HepG2 (cell line): Measurements from ENCODE around the gene PLXNB2. TPM values are rescaled to one million over a fixed set of nuclear protein-coding genes. Genes with fewer than 3 reads are reported as not detected.

Source experiments
- ETV5 ChIP-seq: IDR thresholded peaks from 2 replicates; pipeline ENCODE4 v1.6.1; 2018; ENCODE audit warnings: missing biosample characterization, missing genetic modification reagents, inconsistent platforms, borderline replicate concordance
- SMAD1 ChIP-seq: sonication (generic); formaldehyde crosslinking; IDR thresholded peaks from 2 replicates; pipeline ENCODE4 v1.4.0; 2020; ENCODE audit warnings: missing genetic modification reagents, low read depth, mild to moderate bottlenecking, borderline replicate concordance
- SP140L ChIP-seq: sonication (generic); formaldehyde crosslinking; IDR thresholded peaks from 2 replicates; pipeline ENCODE4 v1.4.0; 2020; ENCODE audit warnings: missing genetic modification reagents, borderline replicate concordance
- ZNF367 ChIP-seq: sonication (generic); formaldehyde crosslinking; IDR thresholded peaks from 2 replicates; pipeline ENCODE4 v1.4.0; 2020; ENCODE audit warnings: missing genetic modification reagents, borderline replicate concordance
- ZNF496 ChIP-seq: sonication (generic); formaldehyde crosslinking; IDR thresholded peaks from 2 replicates; pipeline ENCODE4 v1.8.1; 2023; ENCODE audit warnings: mild to moderate bottlenecking, moderate library complexity, missing genetic modification reagents; ENCODE audit not compliant: insufficient replicate concordance
- ZNF703 ChIP-seq: sonication (generic); formaldehyde crosslinking; IDR thresholded peaks from 2 replicates; pipeline ENCODE4 v1.5.1; 2020; ENCODE audit warnings: missing genetic modification reagents, mild to moderate bottlenecking, moderate library complexity, borderline replicate concordance
- ZNF709 ChIP-seq: sonication (generic); formaldehyde crosslinking; IDR thresholded peaks from 2 replicates; pipeline ENCODE4 v1.5.0; 2020; ENCODE audit warnings: mild to moderate bottlenecking, missing genetic modification reagents
- ZNF737 ChIP-seq: sonication (generic); formaldehyde crosslinking; IDR thresholded peaks from 2 replicates; pipeline ENCODE4 v1.5.0; 2020; ENCODE audit warnings: missing genetic modification reagents, mild to moderate bottlenecking, borderline replicate concordance
- ZNF776 ChIP-seq: sonication (generic); formaldehyde crosslinking; IDR thresholded peaks from 2 replicates; pipeline ENCODE4 v1.4.0; 2020; ENCODE audit warnings: mild to moderate bottlenecking, missing genetic modification reagents
- ZNF782 ChIP-seq: sonication (generic); formaldehyde crosslinking; IDR thresholded peaks from 2 replicates; pipeline ENCODE4 v1.4.0; 2020; ENCODE audit warnings: missing genetic modification reagents, mild to moderate bottlenecking, borderline replicate concordance
- polyA plus RNA-seq, 8 experiments: library from polyadenylated mRNA; depleted of rRNA in 3 of 8; stranded (reverse) in 7 of 8; unstranded in 1 of 8; fragments of >200 nt; fragmentation: Illumina TruSeq in 4 of 8; extraction: Trizol in 4 of 8; gene quantifications; 2 replicates each; pipeline versions ENCODE4 v1.2.1 to v1.2.3, GENCODE V29; 2011 to 2016; ENCODE audit warnings: low read depth in 4 of 8, missing spikeins in 1 of 8, mixed read lengths in 1 of 8; ENCODE audit not compliant: insufficient read depth in 1 of 8
- total RNA-seq, 5 experiments: library from RNA; depleted of rRNA; stranded (reverse); fragments of >200 nt; fragmentation: Illumina TruSeq; extraction: Trizol; gene quantifications; 2 replicates each; pipeline ENCODE4 v1.2.3, GENCODE V29; 2016; ENCODE audit warnings: low read depth in 1 of 5
- TF ChIP-seq, protein P1 (sequence below): sonication (generic); formaldehyde crosslinking; IDR thresholded peaks from 2 replicates; pipeline ENCODE4 v1.4.0; 2020; ENCODE audit warnings: mild to moderate bottlenecking, missing genetic modification reagents
- TF ChIP-seq, protein P2 (sequence below): sonication (generic); formaldehyde crosslinking; IDR thresholded peaks from 2 replicates; pipeline ENCODE4 v1.5.1; 2020; ENCODE audit warnings: mild to moderate bottlenecking, missing genetic modification reagents
- TF ChIP-seq, protein P3 (sequence below): sonication (generic); formaldehyde crosslinking; IDR thresholded peaks from 2 replicates; pipeline ENCODE4 v1.4.0; 2020; ENCODE audit warnings: missing genetic modification reagents
- TF ChIP-seq, protein P4 (sequence below): sonication (generic); formaldehyde crosslinking; IDR thresholded peaks from 2 replicates; pipeline ENCODE4 v1.5.0; 2020; ENCODE audit warnings: missing genetic modification reagents
- TF ChIP-seq, protein P5 (sequence below): sonication (generic); formaldehyde crosslinking; IDR thresholded peaks from 2 replicates; pipeline ENCODE4 v1.5.0; 2020; ENCODE audit warnings: mild to moderate bottlenecking, missing genetic modification reagents, borderline replicate concordance
- TF ChIP-seq, protein P6 (sequence below): sonication (generic); formaldehyde crosslinking; IDR thresholded peaks from 2 replicates; pipeline ENCODE4 v1.4.0; 2020; ENCODE audit warnings: missing genetic modification reagents

The PLXNB2 gene
- total and polyA plus RNA-seq, 2 of the 13 experiments (the other 11 are each of a cell fraction or from before 2014, with no cell fraction given): 32.6 to 68.9 TPM

DNA sequence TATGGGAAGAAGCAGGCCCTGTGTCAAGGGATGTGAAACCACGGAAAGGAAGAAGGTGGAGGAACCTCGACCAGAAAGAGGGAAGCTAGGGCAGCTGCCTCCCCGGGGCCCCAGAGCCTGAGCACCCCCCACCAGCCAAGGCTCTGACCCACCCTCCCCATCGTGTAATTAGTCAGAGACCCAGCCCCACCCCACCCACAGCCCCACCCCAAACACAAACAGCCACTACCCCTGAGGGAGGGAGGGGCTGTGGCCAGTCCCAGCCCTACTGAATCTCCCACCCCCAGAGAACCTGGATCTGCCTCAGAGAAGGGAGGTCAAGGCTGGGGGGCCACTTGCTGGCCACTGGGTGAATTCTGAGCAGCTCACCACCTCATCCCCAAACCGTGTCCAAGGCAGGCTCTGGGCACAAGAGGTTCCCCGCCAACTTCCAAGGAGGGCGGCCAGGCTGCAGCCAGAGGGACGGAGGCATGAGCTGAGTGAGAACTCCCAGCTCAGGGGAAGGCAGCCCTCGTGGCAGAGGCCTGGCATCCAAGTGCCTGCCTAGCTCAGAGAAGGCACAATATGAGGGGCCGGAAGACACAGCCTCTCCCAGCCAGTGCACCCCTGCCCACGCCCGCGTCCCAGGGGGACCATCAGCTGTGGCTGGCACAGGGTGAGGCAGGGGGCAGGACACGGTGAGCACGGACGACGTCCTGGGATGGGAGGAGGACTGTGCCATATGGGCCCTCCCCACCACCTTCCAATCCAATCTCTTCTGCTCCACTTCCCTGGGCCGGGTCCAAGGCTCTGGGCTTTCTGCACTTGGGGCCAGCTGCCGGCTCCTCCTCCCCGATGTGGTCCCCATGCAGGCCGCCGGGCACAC, 2.7 kb downstream of the PLXNB2 start (continued):
- no peak for TF ChIP-seq ZNF709
- TF ChIP-seq ZNF776 (CRISPR knock-in tag): peak; percentile 74; the same call in 1 of the 2 replicates
- TF ChIP-seq, protein P1, sequence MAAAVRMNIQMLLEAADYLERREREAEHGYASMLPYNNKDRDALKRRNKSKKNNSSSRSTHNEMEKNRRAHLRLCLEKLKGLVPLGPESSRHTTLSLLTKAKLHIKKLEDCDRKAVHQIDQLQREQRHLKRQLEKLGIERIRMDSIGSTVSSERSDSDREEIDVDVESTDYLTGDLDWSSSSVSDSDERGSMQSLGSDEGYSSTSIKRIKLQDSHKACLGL (CRISPR knock-in tag): peak; percentile 62; the same call in 1 of the 2 replicates
- TF ChIP-seq, protein P2, sequence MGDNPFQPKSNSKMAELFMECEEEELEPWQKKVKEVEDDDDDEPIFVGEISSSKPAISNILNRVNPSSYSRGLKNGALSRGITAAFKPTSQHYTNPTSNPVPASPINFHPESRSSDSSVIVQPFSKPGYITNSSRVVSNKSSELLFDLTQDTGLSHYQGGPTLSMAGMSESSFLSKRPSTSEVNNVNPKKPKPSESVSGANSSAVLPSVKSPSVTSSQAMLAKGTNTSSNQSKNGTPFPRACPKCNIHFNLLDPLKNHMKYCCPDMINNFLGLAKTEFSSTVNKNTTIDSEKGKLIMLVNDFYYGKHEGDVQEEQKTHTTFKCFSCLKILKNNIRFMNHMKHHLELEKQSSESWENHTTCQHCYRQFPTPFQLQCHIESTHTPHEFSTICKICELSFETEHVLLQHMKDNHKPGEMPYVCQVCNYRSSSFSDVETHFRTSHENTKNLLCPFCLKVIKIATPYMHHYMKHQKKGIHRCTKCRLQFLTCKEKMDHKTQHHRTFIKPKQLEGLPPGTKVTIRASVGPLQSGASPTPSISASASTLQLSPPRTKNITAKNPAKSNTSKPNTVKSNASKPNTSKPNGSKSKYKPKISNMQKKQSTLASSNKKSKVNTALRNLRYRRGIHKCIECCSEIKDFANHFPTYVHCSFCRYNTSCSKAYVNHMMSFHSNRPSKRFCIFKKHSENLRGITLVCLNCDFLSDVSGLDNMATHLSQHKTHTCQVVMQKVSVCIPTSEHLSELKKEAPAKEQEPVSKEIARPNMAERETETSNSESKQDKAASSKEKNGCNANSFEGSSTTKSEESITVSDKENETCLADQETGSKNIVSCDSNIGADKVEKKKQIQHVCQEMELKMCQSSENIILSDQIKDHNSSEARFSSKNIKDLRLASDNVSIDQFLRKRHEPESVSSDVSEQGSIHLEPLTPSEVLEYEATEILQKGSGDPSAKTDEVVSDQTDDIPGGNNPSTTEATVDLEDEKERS (CRISPR knock-in tag): no peak
- no peak for TF ChIP-seq ZNF496 (CRISPR knock-in tag)
- no peak for TF ChIP-seq ZNF367 (CRISPR knock-in tag)
- TF ChIP-seq, protein P3, sequence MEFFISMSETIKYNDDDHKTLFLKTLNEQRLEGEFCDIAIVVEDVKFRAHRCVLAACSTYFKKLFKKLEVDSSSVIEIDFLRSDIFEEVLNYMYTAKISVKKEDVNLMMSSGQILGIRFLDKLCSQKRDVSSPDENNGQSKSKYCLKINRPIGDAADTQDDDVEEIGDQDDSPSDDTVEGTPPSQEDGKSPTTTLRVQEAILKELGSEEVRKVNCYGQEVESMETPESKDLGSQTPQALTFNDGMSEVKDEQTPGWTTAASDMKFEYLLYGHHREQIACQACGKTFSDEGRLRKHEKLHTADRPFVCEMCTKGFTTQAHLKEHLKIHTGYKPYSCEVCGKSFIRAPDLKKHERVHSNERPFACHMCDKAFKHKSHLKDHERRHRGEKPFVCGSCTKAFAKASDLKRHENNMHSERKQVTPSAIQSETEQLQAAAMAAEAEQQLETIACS (CRISPR knock-in tag): peak; percentile 23; the same call in 1 of the 2 replicates
- TF ChIP-seq, protein P4, sequence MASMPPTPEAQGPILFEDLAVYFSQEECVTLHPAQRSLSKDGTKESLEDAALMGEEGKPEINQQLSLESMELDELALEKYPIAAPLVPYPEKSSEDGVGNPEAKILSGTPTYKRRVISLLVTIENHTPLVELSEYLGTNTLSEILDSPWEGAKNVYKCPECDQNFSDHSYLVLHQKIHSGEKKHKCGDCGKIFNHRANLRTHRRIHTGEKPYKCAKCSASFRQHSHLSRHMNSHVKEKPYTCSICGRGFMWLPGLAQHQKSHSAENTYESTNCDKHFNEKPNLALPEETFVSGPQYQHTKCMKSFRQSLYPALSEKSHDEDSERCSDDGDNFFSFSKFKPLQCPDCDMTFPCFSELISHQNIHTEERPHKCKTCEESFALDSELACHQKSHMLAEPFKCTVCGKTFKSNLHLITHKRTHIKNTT (CRISPR knock-in tag): no peak
- TF ChIP-seq, protein P5, sequence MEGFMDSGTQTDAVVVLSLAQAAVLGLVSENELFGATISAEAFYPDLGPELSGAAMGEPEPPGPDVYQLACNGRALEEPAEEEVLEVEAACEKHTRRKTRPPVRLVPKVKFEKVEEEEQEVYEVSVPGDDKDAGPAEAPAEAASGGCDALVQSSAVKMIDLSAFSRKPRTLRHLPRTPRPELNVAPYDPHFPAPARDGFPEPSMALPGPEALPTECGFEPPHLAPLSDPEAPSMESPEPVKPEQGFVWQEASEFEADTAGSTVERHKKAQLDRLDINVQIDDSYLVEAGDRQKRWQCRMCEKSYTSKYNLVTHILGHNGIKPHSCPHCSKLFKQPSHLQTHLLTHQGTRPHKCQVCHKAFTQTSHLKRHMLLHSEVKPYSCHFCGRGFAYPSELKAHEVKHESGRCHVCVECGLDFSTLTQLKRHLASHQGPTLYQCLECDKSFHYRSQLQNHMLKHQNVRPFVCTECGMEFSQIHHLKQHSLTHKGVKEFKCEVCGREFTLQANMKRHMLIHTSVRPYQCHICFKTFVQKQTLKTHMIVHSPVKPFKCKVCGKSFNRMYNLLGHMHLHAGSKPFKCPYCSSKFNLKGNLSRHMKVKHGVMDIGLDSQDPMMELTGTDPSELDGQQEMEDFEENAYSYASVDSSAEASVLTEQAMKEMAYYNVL (CRISPR knock-in tag): 0 out of 2 replicates have a peak, but pooled peaks have one; percentile 34
- TF ChIP-seq, protein P6, sequence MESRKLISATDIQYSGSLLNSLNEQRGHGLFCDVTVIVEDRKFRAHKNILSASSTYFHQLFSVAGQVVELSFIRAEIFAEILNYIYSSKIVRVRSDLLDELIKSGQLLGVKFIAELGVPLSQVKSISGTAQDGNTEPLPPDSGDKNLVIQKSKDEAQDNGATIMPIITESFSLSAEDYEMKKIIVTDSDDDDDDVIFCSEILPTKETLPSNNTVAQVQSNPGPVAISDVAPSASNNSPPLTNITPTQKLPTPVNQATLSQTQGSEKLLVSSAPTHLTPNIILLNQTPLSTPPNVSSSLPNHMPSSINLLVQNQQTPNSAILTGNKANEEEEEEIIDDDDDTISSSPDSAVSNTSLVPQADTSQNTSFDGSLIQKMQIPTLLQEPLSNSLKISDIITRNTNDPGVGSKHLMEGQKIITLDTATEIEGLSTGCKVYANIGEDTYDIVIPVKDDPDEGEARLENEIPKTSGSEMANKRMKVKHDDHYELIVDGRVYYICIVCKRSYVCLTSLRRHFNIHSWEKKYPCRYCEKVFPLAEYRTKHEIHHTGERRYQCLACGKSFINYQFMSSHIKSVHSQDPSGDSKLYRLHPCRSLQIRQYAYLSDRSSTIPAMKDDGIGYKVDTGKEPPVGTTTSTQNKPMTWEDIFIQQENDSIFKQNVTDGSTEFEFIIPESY: peak; percentile 56; the same call in 1 of the 2 replicates
- no peak for TF ChIP-seq ZNF782
- no peak for TF ChIP-seq SMAD1 (CRISPR knock-in tag)
- TF ChIP-seq ETV5 (CRISPR knock-in tag): 0 out of 2 replicates have a peak, but pooled peaks have one; percentile 5
- TF ChIP-seq SP140L (CRISPR knock-in tag): no peak
- no peak for TF ChIP-seq ZNF737 (CRISPR knock-in tag)
- no peak for TF ChIP-seq ZNF703
